Astrocyte (in vitro differentiated cells and primary cell): Measurements from ENCODE around the gene COL5A1. TPM values are rescaled to one million over a fixed set of nuclear protein-coding genes. Genes with fewer than 3 reads are reported as not detected.

Experiments
- DNase-seq: peaks from one replicate; pipeline ENCODE4 v3.0.0-alpha.2; 2010; ENCODE audit warnings: low read depth
- FAIRE-seq: peaks from 2 replicates; lab custom pipeline; 2011; peaks lifted over from hg19 to GRCh38; lab: Jason Lieb, UNC
- H2AFZ ChIP-seq: 2 replicates; pipeline ENCODE4 v1.6.0; 2012; ENCODE audit warnings: low read depth, low read length, inconsistent platforms
- H3K27ac ChIP-seq: 2 replicates; pipeline ENCODE4 v1.5.1; 2011; ENCODE audit warnings: low read depth, low read length, inconsistent platforms
- H3K27me3 ChIP-seq: 2 replicates; pipeline ENCODE4 v1.6.0; 2011; ENCODE audit warnings: low read length, inconsistent platforms; ENCODE audit not compliant: insufficient read depth
- H3K36me3 ChIP-seq: 2 replicates; pipeline ENCODE4 v1.5.1; 2011; ENCODE audit warnings: low read length, inconsistent platforms; ENCODE audit not compliant: insufficient read depth
- H3K4me1 ChIP-seq: 2 replicates; pipeline ENCODE4 v1.5.1; 2011; ENCODE audit warnings: low read length, inconsistent platforms; ENCODE audit not compliant: insufficient read depth
- H3K4me2 ChIP-seq: 2 replicates; pipeline ENCODE4 v1.6.0; 2012; ENCODE audit warnings: low read length, inconsistent platforms
- H3K4me3 ChIP-seq: 2 replicates; pipeline ENCODE4 v1.5.1; 2011; ENCODE audit warnings: low read depth, mild to moderate bottlenecking, low read length, inconsistent platforms; ENCODE audit not compliant: insufficient read depth
- H3K79me2 ChIP-seq: 2 replicates; pipeline ENCODE4 v1.6.0; 2012; ENCODE audit warnings: mild to moderate bottlenecking, low read length, inconsistent platforms; ENCODE audit not compliant: insufficient read depth
- H3K9ac ChIP-seq: 2 replicates; pipeline ENCODE4 v1.6.0; 2012; ENCODE audit warnings: mild to moderate bottlenecking, low read length, inconsistent platforms
- H3K9me3 ChIP-seq: 2 replicates; pipeline ENCODE4 v1.5.1; 2012; ENCODE audit warnings: low read depth, mild to moderate bottlenecking, low read length, inconsistent platforms; ENCODE audit not compliant: insufficient read depth
- H4K20me1 ChIP-seq: 2 replicates; pipeline ENCODE4 v1.6.0; 2012; ENCODE audit warnings: low read length, inconsistent platforms; ENCODE audit not compliant: insufficient read depth
- H3K27ac Mint-ChIP-seq: one replicate; pipeline ENCODE4 v1.8.0; 2021; ENCODE audit warnings: mild to moderate bottlenecking, mixed read lengths; ENCODE audit not compliant: unreplicated experiment
- H3K27me3 Mint-ChIP-seq: one replicate; pipeline ENCODE4 v1.8.0; 2021; ENCODE audit warnings: low read depth, mixed read lengths; ENCODE audit not compliant: unreplicated experiment
- H3K36me3 Mint-ChIP-seq: one replicate; pipeline ENCODE4 v1.8.0; 2021; ENCODE audit warnings: low read depth, mixed read lengths; ENCODE audit not compliant: unreplicated experiment
- H3K4me1 Mint-ChIP-seq: one replicate; pipeline ENCODE4 v1.8.0; 2021; ENCODE audit warnings: low read depth, mixed read lengths; ENCODE audit not compliant: unreplicated experiment
- H3K4me3 Mint-ChIP-seq: one replicate; pipeline ENCODE4 v1.8.0; 2021; ENCODE audit warnings: mild to moderate bottlenecking, moderate library complexity, mixed read lengths; ENCODE audit not compliant: unreplicated experiment
- H3K9me3 Mint-ChIP-seq: one replicate; pipeline ENCODE4 v1.8.0; 2021; ENCODE audit warnings: mild to moderate bottlenecking, mixed read lengths; ENCODE audit not compliant: unreplicated experiment
- EZH2 ChIP-seq: IDR thresholded peaks from 2 replicates; pipeline ENCODE4 v1.6.1; 2012; ENCODE audit warnings: mild to moderate bottlenecking, low read length, inconsistent platforms; ENCODE audit not compliant: insufficient read depth
- total RNA-seq: library from RNA; stranded (reverse); gene quantifications from 2 replicates; pipeline ENCODE4 v1.2.1, GENCODE V29; 2021
- TF ChIP-seq, protein P1 (sequence below): IDR thresholded peaks from 2 replicates; pipeline ENCODE4 v1.5.1; 2011; ENCODE audit warnings: low read depth, mild to moderate bottlenecking, inconsistent platforms, low read length, moderate library complexity; ENCODE audit not compliant: insufficient read depth

Gene COL5A1
- total RNA-seq, 1 donor from 2014 or later = 1,055 TPM

DNA sequence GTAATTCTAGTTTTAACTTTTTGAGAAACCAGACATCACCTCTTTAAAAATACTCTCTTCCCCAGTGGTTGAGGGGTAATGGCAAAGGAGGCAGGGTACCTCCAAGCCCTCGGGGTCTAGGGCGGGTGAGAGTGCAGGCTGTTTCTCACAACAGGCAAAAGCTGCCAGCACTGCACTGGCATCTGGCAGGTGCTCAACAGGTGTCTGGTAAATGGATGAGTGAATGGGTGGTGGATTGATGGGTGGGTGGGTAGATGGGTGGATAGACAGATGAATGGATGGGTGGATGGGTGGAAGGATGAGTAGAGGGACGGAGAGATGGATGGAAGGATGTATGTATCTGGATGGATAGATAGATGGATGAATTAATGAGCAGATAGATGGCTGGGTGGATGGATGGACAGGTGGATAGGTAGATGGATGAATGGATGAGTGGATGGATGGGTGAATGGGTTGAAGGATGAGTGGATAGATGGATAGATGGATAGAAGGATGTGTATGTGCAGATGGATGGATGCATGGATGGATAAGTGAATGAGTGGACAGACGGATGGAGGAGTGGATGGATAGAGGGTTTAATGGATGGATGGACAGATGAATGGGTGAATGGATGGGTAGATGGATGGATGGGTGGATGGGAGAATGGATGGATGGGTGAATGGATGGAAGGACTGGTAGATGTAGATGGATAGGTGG lies 84.6 kb downstream of the COL5A1 start:
- peaks cover 92% of the 10 kb centered on the region for H3K79me2 ChIP-seq
- Mint-ChIP-seq H3K4me3 (no peak overlapping the region), H3K36me3 (peaks cover 36% of the 10 kb centered on the region), H3K4me1 (peaks cover 25% of the 10 kb centered on the region), H3K9me3 (peaks cover 3% of the 10 kb centered on the region), H3K27me3 (no peaks in the 10 kb centered on the region), H3K27ac (no peak overlapping the region)
- no peak overlapping the region for H3K4me2 ChIP-seq
- DNase-seq (no peak), FAIRE-seq (no peak)
- TF ChIP-seq EZH2 = no peak
- TF ChIP-seq, protein P1, sequence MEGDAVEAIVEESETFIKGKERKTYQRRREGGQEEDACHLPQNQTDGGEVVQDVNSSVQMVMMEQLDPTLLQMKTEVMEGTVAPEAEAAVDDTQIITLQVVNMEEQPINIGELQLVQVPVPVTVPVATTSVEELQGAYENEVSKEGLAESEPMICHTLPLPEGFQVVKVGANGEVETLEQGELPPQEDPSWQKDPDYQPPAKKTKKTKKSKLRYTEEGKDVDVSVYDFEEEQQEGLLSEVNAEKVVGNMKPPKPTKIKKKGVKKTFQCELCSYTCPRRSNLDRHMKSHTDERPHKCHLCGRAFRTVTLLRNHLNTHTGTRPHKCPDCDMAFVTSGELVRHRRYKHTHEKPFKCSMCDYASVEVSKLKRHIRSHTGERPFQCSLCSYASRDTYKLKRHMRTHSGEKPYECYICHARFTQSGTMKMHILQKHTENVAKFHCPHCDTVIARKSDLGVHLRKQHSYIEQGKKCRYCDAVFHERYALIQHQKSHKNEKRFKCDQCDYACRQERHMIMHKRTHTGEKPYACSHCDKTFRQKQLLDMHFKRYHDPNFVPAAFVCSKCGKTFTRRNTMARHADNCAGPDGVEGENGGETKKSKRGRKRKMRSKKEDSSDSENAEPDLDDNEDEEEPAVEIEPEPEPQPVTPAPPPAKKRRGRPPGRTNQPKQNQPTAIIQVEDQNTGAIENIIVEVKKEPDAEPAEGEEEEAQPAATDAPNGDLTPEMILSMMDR = no peak
- peaks cover 30% of the 10 kb centered on the region for H3K36me3 ChIP-seq
- no peaks in the 10 kb centered on the region for H3K27me3 ChIP-seq
- H3K4me3 ChIP-seq = no peak overlapping the region
- H3K9me3 ChIP-seq = no peaks in the 10 kb centered on the region
- peaks cover 99% of the 10 kb centered on the region for H4K20me1 ChIP-seq
- H3K4me1 ChIP-seq = peaks cover 17% of the 10 kb centered on the region
- H2AFZ ChIP-seq = no peak overlapping the region
- H3K9ac ChIP-seq = no peak overlapping the region
- H3K27ac ChIP-seq = no peak overlapping the region

DNA sequence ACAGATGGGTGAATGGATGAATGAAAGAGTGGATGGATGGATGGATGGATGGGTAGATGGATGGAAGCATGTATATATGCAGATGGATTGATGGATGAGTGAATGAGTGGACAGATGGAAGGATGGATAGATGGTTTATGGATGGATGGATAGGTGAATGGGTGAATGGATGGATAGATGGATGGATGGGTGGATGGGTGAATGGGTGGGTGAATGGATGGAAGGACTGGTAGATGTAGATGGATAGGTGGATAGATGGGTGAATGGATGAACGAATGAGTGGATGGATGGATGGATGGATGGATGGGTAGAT lies 85.1 kb downstream of the COL5A1 start:
- Histone ChIP-seq H3K4me1 (peaks cover 17% of the 10 kb centered on the region), H3K36me3 (peaks cover 30% of the 10 kb centered on the region), H3K4me2 (no peak overlapping the region), H3K4me3 (no peak overlapping the region), H2AFZ (no peak overlapping the region), H4K20me1 (peaks cover 99% of the 10 kb centered on the region), H3K9me3 (no peaks in the 10 kb centered on the region), H3K79me2 (peaks cover 89% of the 10 kb centered on the region), H3K9ac (no peak overlapping the region), H3K27ac (no peak overlapping the region), H3K27me3 (no peaks in the 10 kb centered on the region)
- H3K4me3 Mint-ChIP-seq = no peak overlapping the region
- DNase-seq (no peak), FAIRE-seq (no peak)
- no peak overlapping the region for H3K27ac Mint-ChIP-seq
- TF ChIP-seq, protein P1 = no peak
- no peak for TF ChIP-seq EZH2
- H3K4me1 Mint-ChIP-seq = peaks cover 25% of the 10 kb centered on the region
- H3K9me3 Mint-ChIP-seq = peaks cover 3% of the 10 kb centered on the region
- H3K36me3 Mint-ChIP-seq = peaks cover 36% of the 10 kb centered on the region
- H3K27me3 Mint-ChIP-seq = no peaks in the 10 kb centered on the region
